Right lobe of liver (tissue), 4 donors: ENCODE results near the gene IFNAR1.
"Not testable (repeated sequence)": the region's sequence is repeated elsewhere in the genome, so short reads cannot be mapped to it uniquely, and the experiment has no call there.

Source experiments
- POLR2A ChIP-seq: fragments of 450-650 bp; IDR thresholded peaks from one replicate; pipeline ENCODE4 v1.6.1; 2017; ENCODE audit warnings: antibody characterized with exemption, mild to moderate bottlenecking
- TF ChIP-seq, protein P1 (sequence below), 4 donors: fragments of 200-600 bp in 3 of 4; fragments of 450-650 bp in 1 of 4; IDR thresholded peaks; one replicate each; pipeline versions ENCODE4 v1.5.1 to v1.8.0; 2016 to 2022; ENCODE audit warnings: antibody characterized with exemption in 4 of 4, mild to moderate bottlenecking in 2 of 4
- donor health status: DM: no; HTN: no; CAD: no.
- donor health status: DM: no; HTN: no; CAD: no.
- donor health status: DM: no; HTN: yes; CAD: no.

DNA sequence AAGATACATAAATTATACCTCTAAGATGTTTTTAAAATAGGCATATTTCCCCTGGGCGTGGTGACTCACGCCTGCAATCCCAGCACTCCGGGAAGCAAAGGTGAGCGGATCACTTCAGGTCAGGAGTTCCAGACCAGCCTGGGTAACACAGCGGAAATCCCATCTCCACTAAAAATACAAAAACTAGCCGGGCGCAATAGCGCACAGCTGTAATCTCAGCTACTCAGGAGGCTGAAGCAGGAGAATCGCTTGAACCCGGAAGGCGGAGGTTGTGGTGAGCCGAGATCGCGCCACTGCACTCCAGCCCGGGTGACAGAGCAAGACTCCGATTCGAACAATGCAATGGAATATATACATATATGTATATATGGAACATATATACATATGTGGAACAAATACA, 3.8 kb upstream of the IFNAR1 start:
- TF ChIP-seq, protein P1, sequence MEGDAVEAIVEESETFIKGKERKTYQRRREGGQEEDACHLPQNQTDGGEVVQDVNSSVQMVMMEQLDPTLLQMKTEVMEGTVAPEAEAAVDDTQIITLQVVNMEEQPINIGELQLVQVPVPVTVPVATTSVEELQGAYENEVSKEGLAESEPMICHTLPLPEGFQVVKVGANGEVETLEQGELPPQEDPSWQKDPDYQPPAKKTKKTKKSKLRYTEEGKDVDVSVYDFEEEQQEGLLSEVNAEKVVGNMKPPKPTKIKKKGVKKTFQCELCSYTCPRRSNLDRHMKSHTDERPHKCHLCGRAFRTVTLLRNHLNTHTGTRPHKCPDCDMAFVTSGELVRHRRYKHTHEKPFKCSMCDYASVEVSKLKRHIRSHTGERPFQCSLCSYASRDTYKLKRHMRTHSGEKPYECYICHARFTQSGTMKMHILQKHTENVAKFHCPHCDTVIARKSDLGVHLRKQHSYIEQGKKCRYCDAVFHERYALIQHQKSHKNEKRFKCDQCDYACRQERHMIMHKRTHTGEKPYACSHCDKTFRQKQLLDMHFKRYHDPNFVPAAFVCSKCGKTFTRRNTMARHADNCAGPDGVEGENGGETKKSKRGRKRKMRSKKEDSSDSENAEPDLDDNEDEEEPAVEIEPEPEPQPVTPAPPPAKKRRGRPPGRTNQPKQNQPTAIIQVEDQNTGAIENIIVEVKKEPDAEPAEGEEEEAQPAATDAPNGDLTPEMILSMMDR (IDR thresholded peaks at IDR 0.05) = not testable (repeated sequence)
- TF ChIP-seq POLR2A = not testable (repeated sequence)
